ENCODE results near the gene ILDR2. TPM values are rescaled to one million over a fixed set of nuclear protein-coding genes. Genes with fewer than 3 reads are reported as not detected.

The ILDR2 gene
- total and polyA plus RNA-seq, 7 donors = 0.01 to 0.30 (median 0.12) TPM

DNA sequence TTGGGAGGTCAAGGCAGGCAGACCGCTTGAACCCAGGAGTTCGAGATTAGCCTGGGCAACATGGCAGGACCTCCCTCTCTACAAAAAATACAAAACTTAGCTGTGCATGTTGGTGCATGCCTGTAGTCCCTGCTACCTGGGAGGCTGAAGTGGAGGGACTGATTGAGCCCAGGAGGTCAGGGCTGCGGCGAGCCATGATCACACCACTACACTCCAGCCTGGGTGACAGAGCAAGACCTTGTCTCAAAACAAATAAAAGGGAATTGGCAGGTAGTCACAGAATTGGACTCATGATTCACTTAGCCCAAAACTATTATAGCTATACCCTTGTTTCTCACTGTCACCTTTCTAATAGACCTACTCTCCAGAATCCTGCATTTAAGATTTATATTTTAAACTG, 104.8 kb downstream of the ILDR2 start:
- H3K27me3 ChIP-seq (ENCODE audit: insufficient read depth in 3 of 3, low read length in 2 of 3) = no peaks in the 10 kb centered on the region
- ATAC-seq (no peak), DNase-seq (no peak)
- TF ChIP-seq, protein P1, sequence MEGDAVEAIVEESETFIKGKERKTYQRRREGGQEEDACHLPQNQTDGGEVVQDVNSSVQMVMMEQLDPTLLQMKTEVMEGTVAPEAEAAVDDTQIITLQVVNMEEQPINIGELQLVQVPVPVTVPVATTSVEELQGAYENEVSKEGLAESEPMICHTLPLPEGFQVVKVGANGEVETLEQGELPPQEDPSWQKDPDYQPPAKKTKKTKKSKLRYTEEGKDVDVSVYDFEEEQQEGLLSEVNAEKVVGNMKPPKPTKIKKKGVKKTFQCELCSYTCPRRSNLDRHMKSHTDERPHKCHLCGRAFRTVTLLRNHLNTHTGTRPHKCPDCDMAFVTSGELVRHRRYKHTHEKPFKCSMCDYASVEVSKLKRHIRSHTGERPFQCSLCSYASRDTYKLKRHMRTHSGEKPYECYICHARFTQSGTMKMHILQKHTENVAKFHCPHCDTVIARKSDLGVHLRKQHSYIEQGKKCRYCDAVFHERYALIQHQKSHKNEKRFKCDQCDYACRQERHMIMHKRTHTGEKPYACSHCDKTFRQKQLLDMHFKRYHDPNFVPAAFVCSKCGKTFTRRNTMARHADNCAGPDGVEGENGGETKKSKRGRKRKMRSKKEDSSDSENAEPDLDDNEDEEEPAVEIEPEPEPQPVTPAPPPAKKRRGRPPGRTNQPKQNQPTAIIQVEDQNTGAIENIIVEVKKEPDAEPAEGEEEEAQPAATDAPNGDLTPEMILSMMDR (IDR thresholded peaks at IDR 0.05) = no peak
- H3K36me3 ChIP-seq (ENCODE audit: insufficient read depth in 1 of 2, low read depth in 1 of 2) = peaks cover 0 to 37% of the 10 kb centered on the region in 2 donors
- no peak overlapping the region for H3K4me3 ChIP-seq
- no peak overlapping the region for H3K27ac ChIP-seq
- H3K4me1 ChIP-seq = peaks cover 16% of the 10 kb centered on the region
- no peaks in the 10 kb centered on the region for H3K9me3 ChIP-seq
- intact Hi-C loops (cut with DNase I) = no loop called here
- WGBS, 3 donors = 92 to 97% (median 96%) methylated on average over 4 of the region's 4 CpGs

DNA sequence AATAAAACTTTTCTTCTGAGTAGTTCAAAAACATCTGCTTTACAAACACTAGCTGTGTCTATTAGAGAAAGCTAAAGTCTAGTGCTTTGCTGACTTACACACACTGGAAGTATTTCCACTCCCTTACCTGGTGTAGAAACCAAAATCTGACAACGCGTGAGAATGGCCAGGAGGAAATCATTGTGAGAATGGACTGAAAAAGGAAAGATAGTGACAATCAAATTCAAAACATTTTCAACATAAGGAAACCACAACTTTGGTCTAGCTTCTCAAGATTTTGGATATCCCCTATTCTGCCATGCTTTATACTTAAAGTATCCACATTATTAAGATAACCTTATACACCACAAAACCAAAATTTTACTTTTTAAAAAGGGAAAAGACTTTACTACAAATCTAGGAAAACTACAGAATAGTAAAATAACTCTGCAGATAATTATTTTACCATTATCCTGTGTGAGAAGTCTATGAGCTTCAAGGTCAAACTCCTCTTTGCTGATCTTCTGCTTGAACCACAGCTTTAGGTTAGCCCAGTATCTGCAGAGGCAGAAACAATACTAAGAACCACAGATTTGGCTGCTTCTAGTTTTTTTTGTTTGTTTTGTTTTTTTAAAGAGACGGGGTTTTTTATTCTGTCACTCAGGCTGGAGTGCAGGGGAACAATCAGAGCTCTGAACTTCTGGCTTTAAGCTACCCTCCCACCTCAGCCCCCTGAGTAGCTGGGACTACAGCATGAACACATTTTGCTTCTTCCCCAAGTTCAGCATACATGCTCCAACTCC, 105.8 kb downstream of the ILDR2 start:
- Histone ChIP-seq H3K27ac (no peak overlapping the region), H3K36me3 (ENCODE audit: insufficient read depth in 1 of 2, low read depth in 1 of 2) (peaks cover 0 to 47% of the 10 kb centered on the region in 2 donors), H3K4me1 (peaks cover 7% of the 10 kb centered on the region), H3K4me3 (no peak overlapping the region), H3K27me3 (ENCODE audit: insufficient read depth in 3 of 3, low read length in 2 of 3) (no peaks in the 10 kb centered on the region), H3K9me3 (no peaks in the 10 kb centered on the region)
- ATAC-seq (no peak), DNase-seq (no peak)
- TF ChIP-seq, protein P1 (IDR thresholded peaks at IDR 0.05) = no peak
- WGBS, 3 donors = 63 to 86% (median 75%) methylated on average over 3 of the region's 3 CpGs
- intact Hi-C loops (cut with DNase I) = no loop called here

GRCh38 chr1:166868639-166869038, 106.7 kb downstream of the ILDR2 start:
- no peak for DNase-seq
- Histone ChIP-seq H3K4me1 (peaks cover 5% of the 10 kb centered on the region), H3K9me3 (no peaks in the 10 kb centered on the region), H3K27ac (no peak overlapping the region), H3K27me3 (ENCODE audit: insufficient read depth in 3 of 3, low read length in 2 of 3) (no peaks in the 10 kb centered on the region), H3K36me3 (ENCODE audit: insufficient read depth in 1 of 2, low read depth in 1 of 2) (peaks cover 0 to 56% of the 10 kb centered on the region in 2 donors), H3K4me3 (no peak overlapping the region)
- no peak for ATAC-seq
- TF ChIP-seq, protein P1 (IDR thresholded peaks at IDR 0.05) = no peak
- 75 to 87% (median 80%) methylated on average over 7 of the region's 7 CpGs for WGBS, 3 donors
- intact Hi-C loops (cut with DNase I) = no loop called here

DNA sequence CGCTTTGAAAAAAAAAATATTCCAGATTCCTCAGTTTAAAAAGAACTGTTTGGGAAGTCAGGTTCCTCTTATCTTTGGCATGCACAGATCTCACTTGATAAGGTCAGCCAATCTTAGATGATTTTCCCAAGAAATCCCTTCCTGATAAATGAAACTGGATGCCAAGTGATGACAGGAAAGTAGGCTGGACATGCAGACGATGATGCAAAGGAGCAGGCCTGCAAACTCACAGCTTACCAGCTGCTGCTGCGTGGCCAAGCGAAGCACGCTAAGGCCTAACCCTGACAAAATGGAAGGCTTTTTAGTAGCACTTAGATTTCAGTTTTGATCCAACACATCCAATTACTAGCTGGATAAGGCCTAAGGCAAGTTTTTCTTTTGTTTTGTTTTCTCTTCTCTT, 109.4 kb downstream of the ILDR2 start:
- no peak for ATAC-seq
- 68 to 72% (median 70%) methylated on average over 5 of the region's 5 CpGs for WGBS, 3 donors
- peaks cover 3 to 83% of the 10 kb centered on the region in 2 donors for H3K36me3 ChIP-seq (ENCODE audit: insufficient read depth in 1 of 2, low read depth in 1 of 2)

More for the DNA sequence above, 109.4 kb downstream of the ILDR2 start:
- no peaks in the 10 kb centered on the region for H3K4me1 ChIP-seq
- intact Hi-C loops (cut with DNase I) = no loop called here
- H3K4me3 ChIP-seq = no peak overlapping the region
- TF ChIP-seq, protein P1 (IDR thresholded peaks at IDR 0.05) = no peak
- no peak for DNase-seq
- no peaks in the 10 kb centered on the region for H3K9me3 ChIP-seq
- H3K27me3 ChIP-seq (ENCODE audit: insufficient read depth in 3 of 3, low read length in 2 of 3) = no peaks in the 10 kb centered on the region
- no peak overlapping the region for H3K27ac ChIP-seq
